Esophagus squamous epithelium (tissue), 4 donors: Measurements from ENCODE around the gene ZNF516.

Experiments used
- CTCF ChIP-seq, 6 experiments: fragments of 450-650 bp in 4 of 6; fragments of 200-600 bp in 2 of 6; sonication (generic) in 2 of 6; IDR thresholded peaks; one replicate each; pipeline ENCODE4 v1.5.1; 2016 to 2019; ENCODE audit warnings: antibody characterized with exemption in 6 of 6, mild to moderate bottlenecking in 4 of 6, moderate library complexity in 4 of 6
- POLR2A ChIP-seq, 4 donors: fragments of 450-650 bp; IDR thresholded peaks; one replicate each; pipeline ENCODE4 v1.6.1; 2017; ENCODE audit warnings: antibody characterized with exemption in 4 of 4, mild to moderate bottlenecking in 4 of 4, moderate library complexity in 3 of 4

- TF ChIP-seq POLR2A (IDR thresholded peaks at IDR 0.05) (no peak), CTCF (IDR thresholded peaks at IDR 0.05) (no peak)
Measured at GRCh38 chr18:76445275-76445674, 49.8 kb downstream of the ZNF516 start.
